GM12878 (cell line): ENCODE data around the gene RET. TPM values are rescaled to one million over a fixed set of nuclear protein-coding genes. Genes with fewer than 3 reads are reported as not detected.

Experiments
- ATAC-seq: fragments of 200-7000 bp; cut with Tn5 transposase; 3 replicates; pipeline ENCODE4 v1.9.1; 2020; ENCODE audit warnings: mild to moderate bottlenecking, moderate library complexity
- BruUV-seq: library from RNA; stranded (reverse); fragments of 400-500 nt; replicated peaks from 2 replicates; lab custom pipeline; 2021; lab: Mats Ljungman, UMichigan
- CTCF ChIA-PET: fragments of 300-600 bp; sonication (Branson Sonifier 250); formaldehyde crosslinking; extraction: SDS; loops from one replicate; lab custom pipeline; 2021; ENCODE audit warnings: inconsistent platforms; lab: Yijun Ruan, JAX
- POLR2A ChIA-PET: fragments of 350-600 bp; formaldehyde crosslinking; extraction: SDS; loops from one replicate; lab custom pipeline; 2021; ENCODE audit warnings: inconsistent platforms; lab: Charles Lee
- RAD21 ChIA-PET: fragments of 300-600 bp; sonication (Branson Sonifier 250); formaldehyde crosslinking; loops from one replicate; lab custom pipeline; 2023; ENCODE audit warnings: antibody characterized with exemption; ENCODE audit not compliant: unreplicated experiment; lab: Charles Lee
- SMC1A ChIA-PET: fragments of 300-600 bp; sonication (Branson Sonifier 250); formaldehyde crosslinking; loops from one replicate; lab custom pipeline; 2023; ENCODE audit not compliant: unreplicated experiment, uncharacterized antibody; lab: Charles Lee
- DNase-seq: peaks from one replicate; pipeline ENCODE4 v3.0.0-alpha.2; 2011; ENCODE audit warnings: low read depth, low spot score
- FAIRE-seq: peaks from 3 replicates; lab custom pipeline; 2011; peaks lifted over from hg19 to GRCh38; lab: Jason Lieb, UNC
- H2AFZ ChIP-seq: 2 replicates; pipeline ENCODE4 v1.6.0; 2011; ENCODE audit warnings: low read depth, low read length, control low read depth; ENCODE audit not compliant: control insufficient read depth
- H3K27ac ChIP-seq: 2 replicates; pipeline ENCODE4 v1.5.1; 2011; ENCODE audit warnings: control low read depth; ENCODE audit not compliant: control insufficient read depth, insufficient read depth
- H3K27me3 ChIP-seq, 2 experiments: replicated peaks in 1 of 2; 2 replicates each; pipeline versions ENCODE4 v1.6.0 to v1.6.1; 2011; ENCODE audit warnings: low read length in 1 of 2; ENCODE audit not compliant: control insufficient read depth in 2 of 2, insufficient read depth in 2 of 2
- H3K36me3 ChIP-seq, 2 experiments: 2 replicates each; pipeline ENCODE4 v1.5.1; 2011; ENCODE audit warnings: low read length in 1 of 2; ENCODE audit not compliant: control insufficient read depth in 2 of 2, insufficient read depth in 2 of 2
- H3K4me1 ChIP-seq: 2 replicates; pipeline ENCODE4 v1.6.1; 2011; ENCODE audit warnings: mild to moderate bottlenecking, low read length, moderate library complexity, mixed read lengths; ENCODE audit not compliant: control insufficient read depth, insufficient read depth
- H3K4me2 ChIP-seq: 2 replicates; pipeline ENCODE4 v1.6.0; 2011; ENCODE audit warnings: control low read depth; ENCODE audit not compliant: control insufficient read depth, insufficient read depth
- H3K4me3 ChIP-seq: fragments of 200-600 bp; sonication (generic); 2 replicates; pipeline ENCODE4 v1.5.1; 2016
- H3K79me2 ChIP-seq: 2 replicates; pipeline ENCODE4 v1.6.0; 2011; ENCODE audit warnings: low read length; ENCODE audit not compliant: control insufficient read depth, insufficient read depth
- H3K9ac ChIP-seq: 2 replicates; pipeline ENCODE4 v1.8.0; 2011; ENCODE audit warnings: low read length, control low read depth, mixed read lengths; ENCODE audit not compliant: control insufficient read depth, insufficient read depth
- H3K9me3 ChIP-seq: replicated peaks from 3 replicates; pipeline ENCODE4 v1.5.1; 2011; ENCODE audit warnings: mild to moderate bottlenecking, low read length; ENCODE audit not compliant: control insufficient read depth, insufficient read depth
- H4K20me1 ChIP-seq: 2 replicates; pipeline ENCODE4 v1.6.0; 2011; ENCODE audit not compliant: control insufficient read depth, insufficient read depth
- BMI1 ChIP-seq: fragments of 450-650 bp; IDR thresholded peaks from 2 replicates; pipeline ENCODE4 v1.6.1; 2016; ENCODE audit warnings: mild to moderate bottlenecking, moderate library complexity, borderline replicate concordance
- CTCF ChIP-seq, 3 experiments: IDR thresholded peaks in 2 of 3; conservative IDR thresholded peaks in 1 of 3; 2 replicates each; pipeline ENCODE4 v1.5.1; 2011; ENCODE audit warnings: low read depth in 3 of 3, low read length in 3 of 3, mild to moderate bottlenecking in 3 of 3, control low read depth in 2 of 3, moderate library complexity in 2 of 3, inconsistent platforms in 1 of 3, mixed read lengths in 1 of 3; ENCODE audit not compliant: control insufficient read depth in 2 of 3, insufficient read depth in 1 of 3; ENCODE audit errors: extremely low read depth in 1 of 3
- EGR1 ChIP-seq, 2 experiments: IDR thresholded peaks; 1 replicate in 1 of 2; 2 replicates in 1 of 2; pipeline ENCODE4 v1.6.1; 2011 to 2012; ENCODE audit warnings: low read depth in 2 of 2, low read length in 2 of 2, borderline replicate concordance in 1 of 2, mild to moderate bottlenecking in 1 of 2, moderate library complexity in 1 of 2
- HCFC1 ChIP-seq: fragments of 150-350 bp; IDR thresholded peaks from 2 replicates; pipeline ENCODE4 v1.6.1; 2014; ENCODE audit warnings: low read length
- KAT2A ChIP-seq: conservative IDR thresholded peaks from 2 replicates; pipeline ENCODE4 v1.6.1; 2011; ENCODE audit warnings: low read depth, low read length; ENCODE audit not compliant: control insufficient read depth
- MEF2B ChIP-seq: fragments of 450-650 bp; IDR thresholded peaks from 2 replicates; pipeline ENCODE4 v1.6.1; 2018; ENCODE audit warnings: mild to moderate bottlenecking, moderate library complexity; ENCODE audit not compliant: partially characterized antibody, poor library complexity, severe bottlenecking
- NFIC ChIP-seq: IDR thresholded peaks from 2 replicates; pipeline ENCODE4 v1.6.1; 2012; ENCODE audit warnings: low read depth, mild to moderate bottlenecking, inconsistent platforms, low read length, moderate library complexity
- RFX5 ChIP-seq: IDR thresholded peaks from 2 replicates; pipeline ENCODE4 v1.6.1; 2011; ENCODE audit warnings: low read depth, low read length, improper control_type of control experiment
- SIN3A ChIP-seq: IDR thresholded peaks from 2 replicates; pipeline ENCODE4 v1.6.1; 2012; ENCODE audit warnings: low read depth, low read length, improper control_type of control experiment
- SMAD5 ChIP-seq: IDR thresholded peaks from 2 replicates; pipeline ENCODE4 v1.6.1; 2016; ENCODE audit warnings: antibody characterized with exemption, low read depth
- SMARCA5 ChIP-seq: fragments of 450-650 bp; IDR thresholded peaks from 2 replicates; pipeline ENCODE4 v1.6.1; 2017; ENCODE audit warnings: mild to moderate bottlenecking
- STAT1 ChIP-seq: fragments of 450-650 bp; conservative IDR thresholded peaks from 2 replicates; pipeline ENCODE4 v1.6.1; 2014; ENCODE audit warnings: antibody characterized with exemption, mild to moderate bottlenecking
- YBX1 ChIP-seq: fragments of 450-650 bp; IDR thresholded peaks from 2 replicates; pipeline ENCODE4 v1.6.1; 2016; ENCODE audit warnings: antibody characterized with exemption
- WGBS: methylation state at CpG from one replicate; pipeline ENCODE4 v1.1.6; 2016; ENCODE audit warnings: low lambda C conversion rate; ENCODE audit not compliant: insufficient replicate concordance, insufficient coverage; ENCODE audit errors: missing lambda C conversion rate; 5-methylcytosine and 5-hydroxymethylcytosine counted together
- in situ Hi-C: fragments of 300-500 bp; cut with MboI; formaldehyde crosslinking; loops from 9 replicates; pipeline ENCODE4 v1.14.3; 2018; ENCODE audit warnings: mixed read lengths
- intact Hi-C: fragments of 100-400 bp; cut with micrococcal nuclease; formaldehyde crosslinking; loops from one replicate; pipeline ENCODE4 v1.14.2; 2022; ENCODE audit not compliant: unreplicated experiment
- polyA plus RNA-seq, 11 experiments: library from polyadenylated mRNA; depleted of rRNA in 4 of 11; unstranded in 6 of 11; stranded (reverse) in 5 of 11; fragments of >200 nt; fragmentation: Nextera tagmentation in 4 of 11; fragmentation: Illumina TruSeq in 1 of 11; extraction: Ambion mirVana in 4 of 11; extraction: Trizol in 1 of 11; gene quantifications; 1 replicate in 1 of 11; 2 replicates in 10 of 11; pipeline versions ENCODE4 v1.2.1 to v1.2.3, GENCODE V29; 2011 to 2016; ENCODE audit warnings: inconsistent platforms in 2 of 11, missing spikeins in 2 of 11, low read depth in 1 of 11
- total RNA-seq, 4 experiments: library from RNA; depleted of rRNA in 3 of 4; stranded (reverse); fragments of >200 nt in 3 of 4; fragmentation: Illumina TruSeq in 1 of 4; extraction: Trizol in 1 of 4; gene quantifications; 2 replicates each; pipeline versions ENCODE4 v1.2.1 to v1.2.3, GENCODE V29; 2013 to 2021

Gene RET
- total and polyA plus RNA-seq, 10 of the 15 experiments (the other 5 are each of a cell fraction or from before 2014, with no cell fraction given), result not detected

- TF ChIP-seq CTCF (IDR thresholded peaks at IDR 0.05 in 2 of 3, conservative IDR thresholded peaks at IDR 0.05 in 1 of 3; ENCODE audit: control insufficient read depth in 2 of 3, extremely low read depth in 1 of 3, insufficient read depth in 1 of 3, low read depth in 3 of 3, low read length in 3 of 3) (no peak), EGR1 (IDR thresholded peaks at IDR 0.05; ENCODE audit: borderline replicate concordance in 1 of 2, low read depth in 2 of 2, low read length in 2 of 2) (no peak), KAT2A (no peak)
These were observed 28.4 kb upstream of the RET start (continued) for GRCh38 chr10:43048301-43049051.

GRCh38 chr10:43049081-43049551 lies 27.8 kb upstream of the RET start:
- no peak overlapping the region for H3K4me2 ChIP-seq
- H3K79me2 ChIP-seq, result no peaks in the 10 kb centered on the region
- ChIA-PET RAD21 (no interaction called here), POLR2A (no interaction called here), SMC1A (no interaction called here), CTCF (no interaction called here)
- H3K9me3 ChIP-seq, result no peaks in the 10 kb centered on the region
- H3K27me3 ChIP-seq, result no peaks in the 10 kb centered on the region; a peak in 1 of 4 replicates
- no peak overlapping the region for H2AFZ ChIP-seq
- H3K27ac ChIP-seq, result no peak overlapping the region
- no peak overlapping the region for H3K4me3 ChIP-seq
- no peaks in the 10 kb centered on the region for H3K4me1 ChIP-seq
- in situ Hi-C loops (no loop called here), intact Hi-C loops (no loop called here)
- no peak overlapping the region for H3K9ac ChIP-seq
- BruUV-seq, result no TSS peak
- ATAC-seq (no peak), FAIRE-seq (no peak), DNase-seq (no peak)
- WGBS, result 19% methylated on average over 9 of the region's 10 CpGs
- no peaks in the 10 kb centered on the region for H3K36me3 ChIP-seq
- no peak for TF ChIP-seq SIN3A
- no peak for TF ChIP-seq MEF2B
- TF ChIP-seq RFX5, result no peak
- no peak for TF ChIP-seq HCFC1
- no peak for TF ChIP-seq YBX1
- no peak for TF ChIP-seq SMAD5
- TF ChIP-seq CTCF (IDR thresholded peaks at IDR 0.05 in 2 of 3, conservative IDR thresholded peaks at IDR 0.05 in 1 of 3; ENCODE audit: control insufficient read depth in 2 of 3, extremely low read depth in 1 of 3, insufficient read depth in 1 of 3, low read depth in 3 of 3, low read length in 3 of 3), result no peak
- TF ChIP-seq SMARCA5, result no peak
- TF ChIP-seq NFIC, result no peak
- TF ChIP-seq STAT1, result no peak
- TF ChIP-seq BMI1, result no peak
- no peaks in the 10 kb centered on the region for H4K20me1 ChIP-seq
